ENCODE data around the gene NHLRC4.

NHLRC4 gene

DNA sequence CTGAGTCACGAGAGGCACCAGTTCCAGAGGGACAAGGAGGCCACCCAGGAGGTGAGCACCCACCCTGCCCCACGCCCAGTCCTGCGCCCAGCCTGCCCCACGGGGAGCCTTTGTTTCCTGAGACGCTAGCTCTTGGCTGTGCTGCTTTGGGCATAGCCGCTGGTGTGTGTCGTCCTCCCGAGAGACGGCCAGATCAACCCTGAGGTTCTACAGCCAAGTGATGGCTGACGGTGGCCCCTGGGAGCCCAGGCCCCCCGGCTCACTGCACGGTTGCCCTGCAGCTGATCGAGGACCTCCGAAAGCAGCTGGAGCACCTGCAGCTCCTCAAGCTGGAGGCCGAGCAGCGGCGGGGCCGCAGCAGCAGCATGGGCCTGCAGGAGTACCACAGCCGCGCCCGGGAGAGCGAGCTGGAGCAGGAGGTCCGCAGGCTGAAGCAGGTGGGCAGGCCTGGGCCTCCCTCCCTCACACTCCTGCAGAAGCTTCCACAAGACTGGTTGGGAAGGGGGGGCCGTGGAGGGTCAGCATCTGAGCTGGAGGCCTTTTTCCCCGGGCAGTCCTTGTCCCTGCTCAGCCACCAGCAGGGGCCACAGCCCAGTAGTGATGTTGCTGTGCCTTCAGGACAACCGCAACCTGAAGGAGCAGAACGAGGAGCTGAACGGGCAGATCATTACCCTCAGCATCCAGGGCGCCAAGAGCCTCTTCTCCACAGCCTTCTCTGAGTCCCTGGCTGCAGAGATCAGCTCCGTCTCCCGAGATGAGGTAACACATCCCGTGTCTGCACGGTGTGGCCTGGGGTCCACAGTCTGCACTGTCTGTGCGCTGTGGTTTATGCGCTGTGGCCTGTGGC, 46.7 kb upstream of the NHLRC4 start:
- Histone ChIP-seq H3K27me3 (ENCODE audit: insufficient read depth, poor library complexity, severe bottlenecking) (no peaks in the 10 kb centered on the region), H3K27ac (replicated peaks) (no peak overlapping the region), H3K4me3 (replicated peaks; ENCODE audit: insufficient read depth, low read length) (no peak overlapping the region)
- TF ChIP-seq, protein P1, sequence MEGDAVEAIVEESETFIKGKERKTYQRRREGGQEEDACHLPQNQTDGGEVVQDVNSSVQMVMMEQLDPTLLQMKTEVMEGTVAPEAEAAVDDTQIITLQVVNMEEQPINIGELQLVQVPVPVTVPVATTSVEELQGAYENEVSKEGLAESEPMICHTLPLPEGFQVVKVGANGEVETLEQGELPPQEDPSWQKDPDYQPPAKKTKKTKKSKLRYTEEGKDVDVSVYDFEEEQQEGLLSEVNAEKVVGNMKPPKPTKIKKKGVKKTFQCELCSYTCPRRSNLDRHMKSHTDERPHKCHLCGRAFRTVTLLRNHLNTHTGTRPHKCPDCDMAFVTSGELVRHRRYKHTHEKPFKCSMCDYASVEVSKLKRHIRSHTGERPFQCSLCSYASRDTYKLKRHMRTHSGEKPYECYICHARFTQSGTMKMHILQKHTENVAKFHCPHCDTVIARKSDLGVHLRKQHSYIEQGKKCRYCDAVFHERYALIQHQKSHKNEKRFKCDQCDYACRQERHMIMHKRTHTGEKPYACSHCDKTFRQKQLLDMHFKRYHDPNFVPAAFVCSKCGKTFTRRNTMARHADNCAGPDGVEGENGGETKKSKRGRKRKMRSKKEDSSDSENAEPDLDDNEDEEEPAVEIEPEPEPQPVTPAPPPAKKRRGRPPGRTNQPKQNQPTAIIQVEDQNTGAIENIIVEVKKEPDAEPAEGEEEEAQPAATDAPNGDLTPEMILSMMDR (IDR thresholded peaks at IDR 0.05; ENCODE audit: insufficient read depth, low read length) = no peak
- TF ChIP-seq GABPA (IDR thresholded peaks at IDR 0.05; ENCODE audit: low read depth) (no peak), REST (IDR thresholded peaks at IDR 0.05; ENCODE audit: insufficient replicate concordance, low read depth) (no peak), SPI1 (IDR thresholded peaks at IDR 0.05; ENCODE audit: borderline replicate concordance, low read depth) (no peak), POLR2AphosphoS5 (IDR thresholded peaks at IDR 0.05; ENCODE audit: low read depth) (no peak)
- DNase-seq (ENCODE audit: low read depth in 1 of 2, low spot score in 1 of 2) = no peak

DNA sequence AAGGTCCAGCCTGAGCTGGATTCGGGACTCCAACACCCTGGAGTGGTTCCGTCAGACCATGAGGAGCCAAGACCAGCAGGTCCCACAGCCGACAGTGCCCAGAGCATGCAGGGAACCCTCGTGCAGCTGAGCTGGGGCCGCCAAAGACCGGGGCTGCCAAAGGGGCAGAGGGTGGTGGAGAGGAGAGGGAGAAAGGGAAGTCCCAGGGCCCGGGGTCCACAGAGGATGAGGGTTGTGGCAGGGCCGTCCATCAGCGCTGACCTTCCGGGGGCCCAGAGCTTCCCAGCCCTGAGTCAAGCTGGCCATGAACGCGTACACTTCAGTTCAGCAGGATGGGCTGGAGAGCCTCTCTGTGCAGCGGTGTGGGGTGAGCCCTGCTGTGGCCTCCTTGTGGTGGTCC, 46.0 kb upstream of the NHLRC4 start:
- Histone ChIP-seq H3K27me3 (ENCODE audit: insufficient read depth, poor library complexity, severe bottlenecking) (no peaks in the 10 kb centered on the region), H3K4me3 (replicated peaks; ENCODE audit: insufficient read depth, low read length) (no peak overlapping the region), H3K27ac (replicated peaks) (no peak overlapping the region)
- TF ChIP-seq GABPA (IDR thresholded peaks at IDR 0.05; ENCODE audit: low read depth) (no peak), REST (IDR thresholded peaks at IDR 0.05; ENCODE audit: insufficient replicate concordance, low read depth) (no peak), SPI1 (IDR thresholded peaks at IDR 0.05; ENCODE audit: borderline replicate concordance, low read depth) (no peak), POLR2AphosphoS5 (IDR thresholded peaks at IDR 0.05; ENCODE audit: low read depth) (no peak)
- TF ChIP-seq, protein P1 (IDR thresholded peaks at IDR 0.05; ENCODE audit: insufficient read depth, low read length) = no peak
- DNase-seq (ENCODE audit: low read depth in 1 of 2, low spot score in 1 of 2) = no peak

- Histone ChIP-seq H3K4me3 (replicated peaks; ENCODE audit: insufficient read depth, low read length) (no peak overlapping the region), H3K27ac (replicated peaks) (no peak overlapping the region), H3K27me3 (ENCODE audit: insufficient read depth, poor library complexity, severe bottlenecking) (no peaks in the 10 kb centered on the region)
- DNase-seq (ENCODE audit: low read depth in 1 of 2, low spot score in 1 of 2) = no peak
- TF ChIP-seq POLR2AphosphoS5 (IDR thresholded peaks at IDR 0.05; ENCODE audit: low read depth) = no peak
Measured at GRCh38 chr16:521381-522210, 45.2 kb upstream of the NHLRC4 start.
